Esophagus muscularis mucosa (tissue), 4 donors: ENCODE measurements around the gene CKS2. TPM values are rescaled to one million over a fixed set of nuclear protein-coding genes. Genes with fewer than 3 reads are reported as not detected.

Experiments
- DNase-seq: peaks from one replicate; pipeline ENCODE4 v3.0.0-alpha.2; 2017; ENCODE audit errors: extremely low spot score
- H3K27ac ChIP-seq, 4 donors: fragments of 200-600 bp; sonication (generic); replicated peaks in 1 of 4; 1 replicate in 3 of 4; 2 replicates in 1 of 4; pipeline ENCODE4 v1.5.1; 2016 to 2019; ENCODE audit warnings: mild to moderate bottlenecking in 1 of 4
- H3K27me3 ChIP-seq, 4 donors: fragments of 200-600 bp; sonication (generic); one replicate each; pipeline versions ENCODE4 v1.5.1 to v1.6.0; 2016 to 2019
- H3K36me3 ChIP-seq, 4 donors: fragments of 200-600 bp; sonication (generic); one replicate each; pipeline ENCODE4 v1.5.1; 2016 to 2019
- H3K4me1 ChIP-seq, 4 donors: fragments of 200-600 bp; sonication (generic); one replicate each; pipeline ENCODE4 v1.5.1; 2016 to 2019
- H3K4me3 ChIP-seq, 4 donors: fragments of 200-600 bp; sonication (generic); 1 replicate in 2 of 4; 2 replicates in 2 of 4; pipeline ENCODE4 v1.5.1; 2016 to 2019; ENCODE audit warnings: mild to moderate bottlenecking in 4 of 4, moderate library complexity in 1 of 4
- H3K9me3 ChIP-seq, 4 donors: fragments of 200-600 bp; sonication (generic); 1 replicate in 3 of 4; 2 replicates in 1 of 4; pipeline ENCODE4 v1.5.1; 2016 to 2019
- EP300 ChIP-seq: sonication (generic); formaldehyde crosslinking; IDR thresholded peaks from one replicate; pipeline ENCODE4 v1.6.1; 2017; ENCODE audit warnings: antibody characterized with exemption
- POLR2A ChIP-seq: fragments of 450-650 bp; IDR thresholded peaks from one replicate; pipeline ENCODE4 v1.6.1; 2017; ENCODE audit warnings: antibody characterized with exemption, moderate library complexity, mild to moderate bottlenecking, low read depth
- POLR2AphosphoS5 ChIP-seq, 2 donors: sonication (generic); formaldehyde crosslinking; IDR thresholded peaks; one replicate each; pipeline ENCODE4 v1.6.1; 2017; ENCODE audit warnings: antibody characterized with exemption in 2 of 2
- WGBS: methylation state at CpG from one replicate; pipeline ENCODE4 v1.1.5; 2018; 5-methylcytosine and 5-hydroxymethylcytosine counted together
- intact Hi-C: fragments of 100-400 bp; cut with DNase I; formaldehyde crosslinking; loops from one replicate; pipeline ENCODE4 v1.15.1; 2023
- total RNA-seq, 4 donors: library from RNA; depleted of rRNA; stranded (reverse); fragments of >200 nt; gene quantifications; one replicate each; pipeline versions ENCODE4 v1.1.0 to v1.2.1, GENCODE V29; 2016
- TF ChIP-seq, protein P1 (sequence below), 3 experiments: fragments of 200-600 bp in 2 of 3; fragments of 450-650 bp in 1 of 3; sonication (generic) in 2 of 3; IDR thresholded peaks; one replicate each; pipeline ENCODE4 v1.5.1; 2017 to 2019; ENCODE audit warnings: antibody characterized with exemption in 3 of 3, mild to moderate bottlenecking in 2 of 3, moderate library complexity in 1 of 3

Gene CKS2
- total RNA-seq, 4 donors from 2014 or later, result 2.0 to 10.3 (median 6.0) TPM

DNA sequence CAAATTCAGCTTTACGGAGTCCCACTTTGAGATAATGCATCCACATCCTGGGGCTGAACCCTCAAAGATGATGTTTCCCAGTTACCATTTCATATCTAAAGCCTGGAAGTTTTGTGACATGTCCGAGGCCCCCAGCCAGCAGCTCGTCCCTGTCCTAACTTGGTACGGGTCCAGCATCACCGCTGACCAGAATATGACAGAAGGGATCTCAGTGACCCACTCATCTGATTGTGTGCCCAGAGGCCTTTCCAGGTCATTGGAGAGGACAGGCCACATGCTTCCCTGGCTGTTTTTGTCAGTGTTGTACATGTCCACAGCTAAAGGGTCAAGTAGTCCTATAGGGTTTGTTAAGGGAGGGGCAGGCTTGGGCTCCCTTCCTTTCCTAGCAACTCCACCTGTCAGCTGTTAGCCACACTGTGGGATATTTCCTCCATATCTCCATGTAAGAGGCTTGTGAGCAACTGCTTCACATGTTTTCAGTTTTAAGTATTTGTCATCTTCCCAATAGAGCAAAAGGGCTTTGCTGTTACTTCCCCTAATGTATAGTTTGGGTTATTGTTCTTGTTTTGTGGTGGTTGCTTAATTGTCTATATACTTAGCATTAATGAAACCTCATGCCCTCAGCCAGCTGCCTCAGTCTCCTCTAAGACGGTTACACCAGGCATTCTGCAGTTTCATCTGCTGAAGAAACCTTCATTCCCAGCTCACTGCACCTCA is 40.7 kb downstream of the CKS2 start:
- H3K36me3 ChIP-seq, result peaks cover 68 to 100% (median 93%) of the 10 kb centered on the region in 4 donors
- 100% methylated on average over 6 of the region's 6 CpGs for WGBS
- H3K4me3 ChIP-seq, result no peak overlapping the region
- peaks cover 0 to 5% (median 0%) of the 10 kb centered on the region in 4 donors for H3K4me1 ChIP-seq
- intact Hi-C loops, result no loop called here
- H3K27ac ChIP-seq, result no peak overlapping the region
- peak; percentile 45 for DNase-seq
- TF ChIP-seq, protein P1, sequence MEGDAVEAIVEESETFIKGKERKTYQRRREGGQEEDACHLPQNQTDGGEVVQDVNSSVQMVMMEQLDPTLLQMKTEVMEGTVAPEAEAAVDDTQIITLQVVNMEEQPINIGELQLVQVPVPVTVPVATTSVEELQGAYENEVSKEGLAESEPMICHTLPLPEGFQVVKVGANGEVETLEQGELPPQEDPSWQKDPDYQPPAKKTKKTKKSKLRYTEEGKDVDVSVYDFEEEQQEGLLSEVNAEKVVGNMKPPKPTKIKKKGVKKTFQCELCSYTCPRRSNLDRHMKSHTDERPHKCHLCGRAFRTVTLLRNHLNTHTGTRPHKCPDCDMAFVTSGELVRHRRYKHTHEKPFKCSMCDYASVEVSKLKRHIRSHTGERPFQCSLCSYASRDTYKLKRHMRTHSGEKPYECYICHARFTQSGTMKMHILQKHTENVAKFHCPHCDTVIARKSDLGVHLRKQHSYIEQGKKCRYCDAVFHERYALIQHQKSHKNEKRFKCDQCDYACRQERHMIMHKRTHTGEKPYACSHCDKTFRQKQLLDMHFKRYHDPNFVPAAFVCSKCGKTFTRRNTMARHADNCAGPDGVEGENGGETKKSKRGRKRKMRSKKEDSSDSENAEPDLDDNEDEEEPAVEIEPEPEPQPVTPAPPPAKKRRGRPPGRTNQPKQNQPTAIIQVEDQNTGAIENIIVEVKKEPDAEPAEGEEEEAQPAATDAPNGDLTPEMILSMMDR (IDR thresholded peaks at IDR 0.05), result no peak
- TF ChIP-seq EP300 (no peak), POLR2A (no peak), POLR2AphosphoS5 (IDR thresholded peaks at IDR 0.05) (no peak)
- H3K27me3 ChIP-seq, result no peaks in the 10 kb centered on the region
- H3K9me3 ChIP-seq, result no peaks in the 10 kb centered on the region

DNA sequence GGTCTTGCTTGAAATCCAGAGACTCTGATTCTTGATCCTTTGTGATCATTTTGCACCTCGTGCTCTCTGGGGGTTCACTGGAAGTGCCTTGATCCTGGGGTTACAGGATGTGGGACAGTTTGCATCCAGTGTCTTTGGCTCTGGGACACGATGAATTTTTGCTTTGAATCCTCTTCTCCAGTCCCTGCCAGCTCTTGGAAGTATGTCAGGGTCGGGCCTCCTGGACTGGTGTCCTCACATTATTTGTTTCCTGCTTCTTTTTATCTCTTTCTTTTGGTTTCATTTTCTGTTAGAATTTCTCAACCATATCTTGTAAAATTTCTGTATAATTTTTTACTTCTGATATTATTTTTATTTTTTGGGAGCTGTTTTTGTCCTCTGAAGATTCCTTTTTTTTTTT is 41.5 kb downstream of the CKS2 start:
- no peaks in the 10 kb centered on the region for H3K9me3 ChIP-seq
- H3K36me3 ChIP-seq, result peaks cover 69 to 100% (median 93%) of the 10 kb centered on the region in 4 donors
- WGBS, result 51% methylated on average over 3 of the region's 3 CpGs
- TF ChIP-seq EP300 (no peak), POLR2A (no peak), POLR2AphosphoS5 (IDR thresholded peaks at IDR 0.05) (no peak)
- TF ChIP-seq, protein P1 (IDR thresholded peaks at IDR 0.05), result no peak
- intact Hi-C loops, result no loop called here
- H3K4me3 ChIP-seq, result no peak overlapping the region
- no peaks in the 10 kb centered on the region for H3K27me3 ChIP-seq
- H3K27ac ChIP-seq, result no peak overlapping the region
- DNase-seq, result no peak
- peaks cover 0 to 5% (median 0%) of the 10 kb centered on the region in 4 donors for H3K4me1 ChIP-seq

DNA sequence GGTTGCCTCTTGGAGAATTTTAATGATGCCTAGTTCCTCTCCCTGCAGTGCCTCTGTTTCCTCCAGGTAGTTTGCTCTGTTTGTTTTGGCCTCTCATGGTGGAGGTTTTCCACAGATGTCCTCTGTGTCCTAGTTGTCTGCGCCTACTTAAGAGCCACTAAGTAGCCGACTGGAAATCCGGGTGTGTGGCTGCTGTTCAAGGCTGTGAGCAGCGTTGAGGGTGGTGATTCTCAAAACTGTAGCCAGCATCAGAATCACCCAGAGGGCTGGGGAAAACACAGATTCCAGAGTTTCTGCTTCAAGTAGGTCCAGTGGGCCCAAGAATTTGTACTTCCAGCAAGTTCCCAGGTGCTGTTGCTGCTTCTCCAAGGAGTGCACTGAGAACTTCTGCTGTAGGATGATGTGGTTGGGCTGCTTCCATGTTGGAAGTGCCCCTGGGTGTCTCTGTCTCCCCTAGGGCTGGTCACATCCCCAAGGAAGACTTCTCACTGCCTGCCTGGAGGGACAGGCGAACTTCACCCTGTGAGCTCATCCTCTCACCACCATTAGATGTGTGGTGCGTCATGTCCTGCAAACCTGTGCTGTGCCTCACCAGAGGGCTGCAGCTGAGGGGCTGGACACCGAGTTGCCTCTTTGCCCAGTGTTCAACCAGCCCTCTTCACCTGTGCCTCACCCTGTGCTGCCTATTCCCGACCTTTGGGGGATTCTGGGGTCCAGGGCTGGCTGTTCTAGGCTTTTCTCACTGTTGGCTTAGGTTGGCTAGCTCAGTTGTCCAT is 42.1 kb downstream of the CKS2 start:
- WGBS, result 87% methylated on average over 7 of the region's 8 CpGs
- H3K4me1 ChIP-seq, result peaks cover 0 to 5% (median 0%) of the 10 kb centered on the region in 4 donors
- DNase-seq, result peak; percentile 75
- TF ChIP-seq, protein P1 (IDR thresholded peaks at IDR 0.05), result no peak
- TF ChIP-seq POLR2AphosphoS5 (IDR thresholded peaks at IDR 0.05) (no peak), POLR2A (no peak), EP300 (no peak)
- H3K9me3 ChIP-seq, result no peaks in the 10 kb centered on the region
- H3K36me3 ChIP-seq, result peaks cover 69 to 100% (median 93%) of the 10 kb centered on the region in 4 donors
- no peaks in the 10 kb centered on the region for H3K27me3 ChIP-seq
- H3K4me3 ChIP-seq, result no peak overlapping the region
- H3K27ac ChIP-seq, result no peak overlapping the region
- intact Hi-C loops, result no loop called here

DNA sequence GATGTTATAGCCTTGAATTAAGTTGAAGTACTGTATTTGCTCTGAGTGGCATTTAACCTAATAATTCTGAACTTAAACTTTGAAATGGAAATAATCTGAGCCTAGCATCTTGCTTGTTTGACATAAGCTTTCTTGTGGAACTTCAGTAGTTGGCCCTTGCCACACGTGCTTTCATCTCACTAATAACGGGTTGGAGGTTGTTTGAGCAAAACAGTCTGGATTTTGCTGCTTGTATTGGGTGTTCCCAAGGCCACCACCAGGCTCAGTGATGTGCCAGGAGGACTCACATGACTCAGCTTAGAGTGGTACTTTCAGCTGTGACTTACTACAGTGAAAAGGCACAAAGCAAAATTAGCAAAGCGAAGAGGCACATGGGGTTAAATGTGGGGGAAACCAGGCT is 43.0 kb downstream of the CKS2 start:
- intact Hi-C loops, result no loop called here

More for the DNA sequence above, 43.0 kb downstream of the CKS2 start:
- Histone ChIP-seq H3K9me3 (no peaks in the 10 kb centered on the region), H3K4me3 (no peak overlapping the region), H3K4me1 (peaks cover 0 to 8% (median 3%) of the 10 kb centered on the region in 4 donors), H3K27ac (no peak overlapping the region), H3K36me3 (peaks cover 68 to 100% (median 93%) of the 10 kb centered on the region in 4 donors), H3K27me3 (no peaks in the 10 kb centered on the region)
- TF ChIP-seq EP300, result no peak
- TF ChIP-seq, protein P1 (IDR thresholded peaks at IDR 0.05), result no peak
- no peak for TF ChIP-seq POLR2A
- no peak for TF ChIP-seq POLR2AphosphoS5 (IDR thresholded peaks at IDR 0.05)
- DNase-seq, result no peak
- 83% methylated on average over 3 of the region's 3 CpGs for WGBS
